NCI-H1105 treated with DMSO at 0.1 percent for 48 hours (cell line): ENCODE data around the gene COL23A1.
"Not testable (repeated sequence)": the region's sequence is repeated elsewhere in the genome, so short reads cannot be mapped to it uniquely, and the experiment has no call there.

Experiments used
- DNase-seq: peaks from one replicate; lab custom pipeline; 2025; lab: John Stamatoyannopoulos, UW

COL23A1 gene

GRCh38 chr5:178588769-178589168 lies 1.4 kb downstream of the COL23A1 start:
- DNase-seq: no peak

GRCh38 chr5:178587763-178588611 lies 2.2 kb downstream of the COL23A1 start:
- no peak for DNase-seq

- DNase-seq: no peak
Observed at GRCh38 chr5:178586396-178586795, 3.8 kb downstream of the COL23A1 start.

- not testable (repeated sequence) for DNase-seq
Observed at GRCh38 chr5:178585421-178585820, 4.8 kb downstream of the COL23A1 start.

- DNase-seq: no peak
Observed at GRCh38 chr5:178583279-178583678, 6.9 kb downstream of the COL23A1 start.

GRCh38 chr5:178582291-178582690 lies 7.9 kb downstream of the COL23A1 start:
- DNase-seq: no peak

GRCh38 chr5:178581621-178582020 lies 8.6 kb downstream of the COL23A1 start:
- DNase-seq: no peak

- DNase-seq: no peak
Observed at GRCh38 chr5:178580271-178580955, 9.8 kb downstream of the COL23A1 start.

- no peak for DNase-seq
Observed at GRCh38 chr5:178577944-178578343, 12.2 kb downstream of the COL23A1 start.

- DNase-seq: no peak
Observed at GRCh38 chr5:178577376-178577839, 12.8 kb downstream of the COL23A1 start.

- DNase-seq: no peak
Observed at GRCh38 chr5:178576591-178577351, 13.4 kb downstream of the COL23A1 start.

- no peak for DNase-seq
Observed at GRCh38 chr5:178573216-178573615, 17.0 kb downstream of the COL23A1 start.

- DNase-seq: no peak
Observed at GRCh38 chr5:178572617-178573016, 17.6 kb downstream of the COL23A1 start.

- DNase-seq: no peak
Observed at GRCh38 chr5:178569485-178569884, 20.7 kb downstream of the COL23A1 start.

- no peak for DNase-seq
Observed at GRCh38 chr5:178564811-178565550, 25.2 kb downstream of the COL23A1 start.

- no peak for DNase-seq
Observed at GRCh38 chr5:178564397-178564796, 25.8 kb downstream of the COL23A1 start.

- no peak for DNase-seq
Observed at GRCh38 chr5:178563621-178564020, 26.6 kb downstream of the COL23A1 start.

- DNase-seq: no peak
Observed at GRCh38 chr5:178561746-178562264, 28.4 kb downstream of the COL23A1 start.

- no peak for DNase-seq
Observed at GRCh38 chr5:178560911-178561310, 29.3 kb downstream of the COL23A1 start.

GRCh38 chr5:178557416-178557815 lies 32.8 kb downstream of the COL23A1 start:
- no peak for DNase-seq

- no peak for DNase-seq
Observed at GRCh38 chr5:178555771-178556211, 34.4 kb downstream of the COL23A1 start.
